Sigmoid colon (tissue), 7 donors: Measurements from ENCODE around the gene CMTR1. TPM values are rescaled to one million over a fixed set of nuclear protein-coding genes. Genes with fewer than 3 reads are reported as not detected.
A peak's percentile ranks its signal among the peaks of the same experiment; 100 is the strongest.

Experiments
- DNase-seq: peaks from one replicate; pipeline ENCODE4 v3.0.0-alpha.2; 2019
- H3K27ac ChIP-seq, 4 donors: fragments of 200-600 bp; sonication (generic); one replicate each; pipeline ENCODE4 v1.5.1; 2016 to 2019; ENCODE audit warnings: mild to moderate bottlenecking in 1 of 4
- H3K27me3 ChIP-seq, 3 donors: fragments of 200-600 bp; sonication (generic); one replicate each; pipeline ENCODE4 v1.5.1; 2019; ENCODE audit warnings: mild to moderate bottlenecking in 1 of 3
- H3K36me3 ChIP-seq, 4 donors: fragments of 200-600 bp; sonication (generic); one replicate each; pipeline ENCODE4 v1.5.1; 2016 to 2019
- H3K4me1 ChIP-seq, 4 donors: fragments of 200-600 bp; sonication (generic); one replicate each; pipeline ENCODE4 v1.5.1; 2017 to 2019
- H3K4me3 ChIP-seq, 4 donors: fragments of 200-600 bp; sonication (generic); one replicate each; pipeline ENCODE4 v1.5.1; 2017 to 2019; ENCODE audit warnings: mild to moderate bottlenecking in 2 of 4, moderate library complexity in 1 of 4
- H3K9me3 ChIP-seq, 4 donors: fragments of 200-600 bp in 3 of 4; sonication (generic) in 3 of 4; one replicate each; pipeline versions ENCODE4 v1.5.1 to v1.6.1; 2013 to 2019
- EP300 ChIP-seq, 4 donors: sonication (generic); formaldehyde crosslinking; IDR thresholded peaks; one replicate each; pipeline ENCODE4 v1.6.1; 2017; ENCODE audit warnings: antibody characterized with exemption in 4 of 4
- POLR2A ChIP-seq, 2 donors: fragments of 450-650 bp; IDR thresholded peaks; one replicate each; pipeline ENCODE4 v1.6.1; 2016; ENCODE audit warnings: antibody characterized with exemption in 2 of 2, mild to moderate bottlenecking in 2 of 2, moderate library complexity in 2 of 2
- POLR2AphosphoS5 ChIP-seq, 4 donors: sonication (generic); formaldehyde crosslinking; IDR thresholded peaks; one replicate each; pipeline ENCODE4 v1.6.1; 2017; ENCODE audit warnings: antibody characterized with exemption in 4 of 4
- WGBS, 2 donors: extraction: QIAGEN DNeasy Blood & Tissue Kit; methylation state at CpG; one replicate each; pipeline ENCODE4 v1.1.7; 2013; 5-methylcytosine and 5-hydroxymethylcytosine counted together
- intact Hi-C: fragments of 100-400 bp; cut with DNase I; formaldehyde crosslinking; loops from one replicate; pipeline ENCODE4 v1.15.1; 2023
- polyA plus RNA-seq, 3 donors: library from polyadenylated mRNA; stranded (reverse); fragments of 200-250 nt; gene quantifications; one replicate each; pipeline ENCODE4 v1.2.3, GENCODE V29; 2013
- total RNA-seq, 4 donors: library from RNA; depleted of rRNA; stranded (reverse); fragments of >200 nt; gene quantifications; one replicate each; pipeline ENCODE4 v1.1.0, GENCODE V29; 2016
- TF ChIP-seq, protein P1 (sequence below), 4 experiments: fragments of 450-650 bp in 3 of 4; fragments of 200-600 bp in 1 of 4; IDR thresholded peaks; one replicate each; pipeline ENCODE4 v1.5.1; 2016 to 2019; ENCODE audit warnings: antibody characterized with exemption in 4 of 4, mild to moderate bottlenecking in 3 of 4, moderate library complexity in 2 of 4
- donor health status: healthy with polysubstance abuse.
- donor health status: Bipolar disorder and iron deficiency.
- donor health status: healthy.

CMTR1 gene
- total and polyA plus RNA-seq, 7 donors = 4.2 to 33.5 (median 30.8) TPM

DNA sequence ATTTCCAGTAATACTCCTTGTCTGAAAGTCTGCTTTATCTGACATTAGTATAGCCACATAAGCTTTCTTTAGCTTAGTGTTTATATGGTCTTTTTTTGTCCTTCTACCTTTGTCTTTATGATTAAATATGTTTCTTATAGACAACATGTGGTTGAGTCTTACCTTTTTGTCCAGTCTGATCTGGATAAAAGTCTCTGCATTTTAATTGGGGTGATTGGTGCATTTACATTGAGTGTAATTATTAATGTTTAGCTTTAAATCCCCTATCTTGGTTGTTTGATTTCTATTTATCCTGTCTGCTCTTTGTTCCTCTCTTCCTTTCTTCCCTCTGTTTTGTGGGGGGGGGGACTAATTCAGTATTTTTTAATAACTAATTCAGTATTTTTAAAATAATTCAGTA, 34.7 kb downstream of the CMTR1 start:
- no peak overlapping the region for H3K27ac ChIP-seq
- intact Hi-C loops = no loop called here
- peaks cover 0 to 4% (median 2%) of the 10 kb centered on the region in 4 donors for H3K9me3 ChIP-seq
- peaks cover 0 to 3% (median 0%) of the 10 kb centered on the region in 4 donors for H3K4me1 ChIP-seq
- peaks cover 12 to 62% (median 28%) of the 10 kb centered on the region in 4 donors for H3K36me3 ChIP-seq
- no peaks in the 10 kb centered on the region for H3K27me3 ChIP-seq
- no peak overlapping the region for H3K4me3 ChIP-seq
- no peak for DNase-seq
- TF ChIP-seq POLR2AphosphoS5 (IDR thresholded peaks at IDR 0.05) = no peak
- TF ChIP-seq EP300 (IDR thresholded peaks at IDR 0.05) = no peak
- TF ChIP-seq POLR2A (IDR thresholded peaks at IDR 0.05) = no peak
- TF ChIP-seq, protein P1, sequence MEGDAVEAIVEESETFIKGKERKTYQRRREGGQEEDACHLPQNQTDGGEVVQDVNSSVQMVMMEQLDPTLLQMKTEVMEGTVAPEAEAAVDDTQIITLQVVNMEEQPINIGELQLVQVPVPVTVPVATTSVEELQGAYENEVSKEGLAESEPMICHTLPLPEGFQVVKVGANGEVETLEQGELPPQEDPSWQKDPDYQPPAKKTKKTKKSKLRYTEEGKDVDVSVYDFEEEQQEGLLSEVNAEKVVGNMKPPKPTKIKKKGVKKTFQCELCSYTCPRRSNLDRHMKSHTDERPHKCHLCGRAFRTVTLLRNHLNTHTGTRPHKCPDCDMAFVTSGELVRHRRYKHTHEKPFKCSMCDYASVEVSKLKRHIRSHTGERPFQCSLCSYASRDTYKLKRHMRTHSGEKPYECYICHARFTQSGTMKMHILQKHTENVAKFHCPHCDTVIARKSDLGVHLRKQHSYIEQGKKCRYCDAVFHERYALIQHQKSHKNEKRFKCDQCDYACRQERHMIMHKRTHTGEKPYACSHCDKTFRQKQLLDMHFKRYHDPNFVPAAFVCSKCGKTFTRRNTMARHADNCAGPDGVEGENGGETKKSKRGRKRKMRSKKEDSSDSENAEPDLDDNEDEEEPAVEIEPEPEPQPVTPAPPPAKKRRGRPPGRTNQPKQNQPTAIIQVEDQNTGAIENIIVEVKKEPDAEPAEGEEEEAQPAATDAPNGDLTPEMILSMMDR (IDR thresholded peaks at IDR 0.05) = no peak

DNA sequence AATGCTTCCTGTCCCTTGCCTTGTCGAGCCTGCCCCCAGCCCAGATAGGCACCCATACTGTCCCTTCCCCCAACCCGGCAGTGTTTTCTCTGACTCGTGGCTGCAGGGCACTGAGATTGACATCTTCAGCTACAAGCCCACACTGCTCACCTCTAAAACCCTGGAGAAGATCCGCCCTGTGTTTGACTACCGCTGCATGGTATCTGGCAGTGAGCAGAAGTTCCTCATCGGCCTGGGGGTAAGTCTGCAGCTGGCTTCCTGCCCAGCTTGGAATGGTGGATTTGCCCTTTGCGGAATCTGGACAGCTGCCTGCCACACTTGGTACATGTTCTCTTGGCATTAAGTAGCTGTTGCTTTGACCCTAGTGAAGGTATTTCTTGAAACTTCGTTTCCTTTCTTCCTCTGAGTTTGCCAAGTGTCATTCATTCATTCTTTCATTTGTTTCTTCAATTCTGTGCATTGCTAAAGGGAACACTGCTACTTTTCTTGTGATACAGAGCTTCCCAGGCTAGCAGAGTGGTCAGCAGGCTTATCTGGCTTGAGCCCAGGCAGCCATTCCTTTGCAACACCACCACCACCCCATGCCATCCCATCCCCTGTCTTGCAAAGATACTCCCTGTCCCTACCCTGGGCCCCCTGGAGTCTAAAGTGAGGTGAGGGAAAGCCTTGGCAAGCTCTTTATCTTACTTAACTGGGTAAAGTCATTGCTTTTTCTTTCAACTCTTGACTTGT, 40.5 kb downstream of the CMTR1 start:
- peaks cover 0 to 17% (median 7%) of the 10 kb centered on the region in 4 donors for H3K4me1 ChIP-seq
- TF ChIP-seq POLR2A (IDR thresholded peaks at IDR 0.05) = no peak
- no peak for TF ChIP-seq POLR2AphosphoS5 (IDR thresholded peaks at IDR 0.05)
- TF ChIP-seq EP300 (IDR thresholded peaks at IDR 0.05) = no peak
- TF ChIP-seq, protein P1 (IDR thresholded peaks at IDR 0.05) = no peak
- DNase-seq = no peak
- 74 to 85% methylated on average over 8 of the region's 8 CpGs for WGBS, 2 donors
- H3K9me3 ChIP-seq = no peaks in the 10 kb centered on the region
- intact Hi-C loops = no loop called here
- peaks cover 28 to 80% (median 54%) of the 10 kb centered on the region in 4 donors for H3K36me3 ChIP-seq
- H3K27ac ChIP-seq = peak overlapping the region in 2 of 4 donors; percentile 49 to 51
- no peaks in the 10 kb centered on the region for H3K27me3 ChIP-seq
- H3K4me3 ChIP-seq = no peak overlapping the region

DNA sequence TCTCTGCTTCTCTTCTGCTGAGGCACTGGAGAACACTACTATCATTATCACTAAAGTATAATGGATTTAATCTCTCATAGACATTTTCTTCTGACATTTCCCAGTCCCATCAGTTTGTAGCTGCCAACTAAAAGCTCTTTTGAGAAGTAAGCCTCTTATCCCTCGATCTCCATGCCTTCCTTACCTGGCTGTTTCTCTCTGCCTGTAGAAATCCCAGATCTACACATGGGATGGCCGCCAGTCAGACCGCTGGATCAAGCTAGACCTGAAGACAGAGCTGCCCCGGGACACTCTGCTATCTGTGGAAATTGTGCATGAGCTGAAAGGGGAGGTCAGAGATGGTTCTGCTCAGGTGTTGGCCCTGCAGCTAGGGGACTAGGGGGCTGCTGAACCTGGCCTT, 41.3 kb downstream of the CMTR1 start:
- H3K36me3 ChIP-seq = peaks cover 32 to 87% (median 59%) of the 10 kb centered on the region in 4 donors
- TF ChIP-seq EP300 (IDR thresholded peaks at IDR 0.05) (no peak), POLR2AphosphoS5 (IDR thresholded peaks at IDR 0.05) (no peak), POLR2A (IDR thresholded peaks at IDR 0.05) (no peak)
- TF ChIP-seq, protein P1 (IDR thresholded peaks at IDR 0.05) = no peak
- peak overlapping the region in 1 of 4 donors; percentile 49 for H3K27ac ChIP-seq

DNA sequence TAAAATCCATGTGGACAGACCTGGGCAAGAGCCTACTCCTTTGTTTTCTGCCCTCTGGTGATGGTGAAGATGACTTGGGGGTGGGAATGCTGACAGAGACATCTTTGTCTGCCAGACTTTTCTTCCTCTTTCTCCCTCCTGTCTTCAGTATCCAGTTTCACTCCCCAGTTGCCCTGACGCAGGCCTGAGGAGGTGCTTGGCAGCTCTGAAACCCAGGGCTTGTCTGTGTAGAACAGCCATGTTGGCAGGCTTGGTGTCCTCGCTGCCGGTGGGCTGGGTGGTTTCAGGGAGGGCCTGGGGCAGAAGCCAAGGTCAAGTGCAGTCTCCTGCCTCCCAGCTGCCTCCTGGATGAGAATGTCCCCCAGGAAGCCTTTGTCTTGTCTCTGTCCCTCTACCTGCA, 44.2 kb downstream of the CMTR1 start:
- intact Hi-C loops = no loop called here
- Histone ChIP-seq H3K4me3 (no peak overlapping the region), H3K27me3 (no peaks in the 10 kb centered on the region), H3K9me3 (no peaks in the 10 kb centered on the region), H3K36me3 (peaks cover 31 to 87% (median 58%) of the 10 kb centered on the region in 4 donors), H3K4me1 (peaks cover 0 to 39% (median 22%) of the 10 kb centered on the region in 4 donors), H3K27ac (no peak overlapping the region)
- 78 to 83% methylated on average over 3 of the region's 3 CpGs for WGBS, 2 donors
- TF ChIP-seq, protein P1 (IDR thresholded peaks at IDR 0.05) = no peak
- TF ChIP-seq POLR2AphosphoS5 (IDR thresholded peaks at IDR 0.05) (no peak), EP300 (IDR thresholded peaks at IDR 0.05) (no peak), POLR2A (IDR thresholded peaks at IDR 0.05) (no peak)
- DNase-seq = no peak

More for the DNA sequence above, 41.3 kb downstream of the CMTR1 start:
- H3K4me3 ChIP-seq = no peak overlapping the region
- DNase-seq = no peak
- H3K27me3 ChIP-seq = no peaks in the 10 kb centered on the region
- peaks cover 0 to 17% (median 7%) of the 10 kb centered on the region in 4 donors for H3K4me1 ChIP-seq
- H3K9me3 ChIP-seq = no peaks in the 10 kb centered on the region
- intact Hi-C loops = no loop called here
- 97 to 98% methylated on average over 4 of the region's 4 CpGs for WGBS, 2 donors
